Ectodermal cell (in vitro differentiated cells): Measurements from ENCODE around the gene CAMK4.
"Not testable (repeated sequence)": the region's sequence is repeated elsewhere in the genome, so short reads cannot be mapped to it uniquely, and the experiment has no call there.

ENCODE experiments used
- H3K27ac ChIP-seq: 2 replicates; pipeline ENCODE4 v1.7.0; 2013; ENCODE audit warnings: mild to moderate bottlenecking, low read depth, low read length; ENCODE audit not compliant: insufficient read depth, poor library complexity, severe bottlenecking
- H3K27me3 ChIP-seq: 2 replicates; pipeline ENCODE4 v1.7.0; 2013; ENCODE audit warnings: mild to moderate bottlenecking, low read length; ENCODE audit not compliant: insufficient read depth, control insufficient read depth, poor library complexity, severe bottlenecking
- H3K36me3 ChIP-seq: one replicate; pipeline ENCODE4 v1.7.0; 2013; ENCODE audit warnings: low read length; ENCODE audit not compliant: control insufficient read depth, insufficient read depth
- H3K4me1 ChIP-seq: one replicate; pipeline ENCODE4 v1.7.0; 2013; ENCODE audit warnings: low read length; ENCODE audit not compliant: control insufficient read depth, insufficient read depth
- H3K4me3 ChIP-seq: 2 replicates; pipeline ENCODE4 v1.7.0; 2013; ENCODE audit warnings: low read depth, low read length, control low read depth; ENCODE audit not compliant: insufficient read depth
- H3K9me3 ChIP-seq: 2 replicates; pipeline ENCODE4 v1.7.0; 2013; ENCODE audit warnings: mild to moderate bottlenecking, low read length, moderate library complexity; ENCODE audit not compliant: control insufficient read depth
- whole genome bisulfite sequencing, 2 experiments: methylation state at CpG; one replicate each; pipeline ENCODE4 v1.1.7; 2013; ENCODE audit warnings: missing lambda C conversion rate in 2 of 2; 5-methylcytosine and 5-hydroxymethylcytosine counted together

The CAMK4 gene

GRCh38 chr5:111409266-111409665 lies 185.1 kb downstream of the CAMK4 start:
- H3K4me3 ChIP-seq, H3K36me3 ChIP-seq, H3K9me3 ChIP-seq, H3K4me1 ChIP-seq, H3K27ac ChIP-seq, H3K27me3 ChIP-seq: not testable (repeated sequence)

GRCh38 chr5:111410067-111410466 lies 185.9 kb downstream of the CAMK4 start:
- H3K9me3 ChIP-seq, H3K36me3 ChIP-seq, H3K27me3 ChIP-seq, H3K4me3 ChIP-seq, H3K4me1 ChIP-seq, H3K27ac ChIP-seq: not testable (repeated sequence)
- 86 to 96% methylated on average over 3 of the region's 3 CpGs for WGBS, 2 experiments

GRCh38 chr5:111411301-111411700 lies 187.1 kb downstream of the CAMK4 start:
- Histone ChIP-seq H3K27ac (no peak overlapping the region), H3K4me1 (no peaks in the 10 kb centered on the region), H3K4me3 (no peak overlapping the region), H3K36me3 (no peaks in the 10 kb centered on the region), H3K27me3 (no peaks in the 10 kb centered on the region), H3K9me3 (no peaks in the 10 kb centered on the region)
- 81 to 93% methylated on average over 1 of the region's 1 CpG for WGBS, 2 experiments

GRCh38 chr5:111412593-111412992 lies 188.4 kb downstream of the CAMK4 start:
- Histone ChIP-seq H3K9me3 (no peaks in the 10 kb centered on the region), H3K27ac (no peak overlapping the region), H3K36me3 (no peaks in the 10 kb centered on the region), H3K4me1 (no peaks in the 10 kb centered on the region), H3K27me3 (no peaks in the 10 kb centered on the region), H3K4me3 (no peak overlapping the region)
- 93 to 94% methylated on average over 1 to 2 of the region's 2 CpGs for WGBS, 2 experiments

GRCh38 chr5:111415053-111415452 lies 190.9 kb downstream of the CAMK4 start:
- Histone ChIP-seq H3K36me3 (no peaks in the 10 kb centered on the region), H3K4me3 (no peak overlapping the region), H3K27me3 (no peaks in the 10 kb centered on the region), H3K27ac (no peak overlapping the region), H3K9me3 (no peaks in the 10 kb centered on the region), H3K4me1 (no peaks in the 10 kb centered on the region)
- 82 to 93% methylated on average over 3 of the region's 3 CpGs for WGBS, 2 experiments

GRCh38 chr5:111422245-111422644 lies 198.1 kb downstream of the CAMK4 start:
- Histone ChIP-seq H3K4me3 (no peak overlapping the region), H3K9me3 (no peaks in the 10 kb centered on the region), H3K4me1 (no peaks in the 10 kb centered on the region), H3K36me3 (no peaks in the 10 kb centered on the region), H3K27me3 (no peaks in the 10 kb centered on the region), H3K27ac (no peak overlapping the region)
- WGBS, 2 experiments, result 83 to 100% methylated on average over 1 to 2 of the region's 2 CpGs

GRCh38 chr5:111422747-111423720 lies 198.8 kb downstream of the CAMK4 start:
- Histone ChIP-seq H3K9me3 (no peaks in the 10 kb centered on the region), H3K4me1 (no peaks in the 10 kb centered on the region), H3K4me3 (no peak overlapping the region), H3K27me3 (no peaks in the 10 kb centered on the region), H3K36me3 (no peaks in the 10 kb centered on the region), H3K27ac (no peak overlapping the region)
- 87 to 96% methylated on average over 2 to 3 of the region's 4 CpGs for WGBS, 2 experiments

GRCh38 chr5:111425205-111425604 lies 201.0 kb downstream of the CAMK4 start:
- H3K4me3 ChIP-seq, result no peak overlapping the region
- no peaks in the 10 kb centered on the region for H3K27me3 ChIP-seq
- no peaks in the 10 kb centered on the region for H3K9me3 ChIP-seq
- no peak overlapping the region for H3K27ac ChIP-seq
- 96 to 97% methylated on average over 1 of the region's 1 CpG for WGBS, 2 experiments
- no peaks in the 10 kb centered on the region for H3K4me1 ChIP-seq
- no peaks in the 10 kb centered on the region for H3K36me3 ChIP-seq

GRCh38 chr5:111427762-111428161 lies 203.6 kb downstream of the CAMK4 start:
- Histone ChIP-seq H3K4me1 (no peaks in the 10 kb centered on the region), H3K4me3 (no peak overlapping the region), H3K27me3 (no peaks in the 10 kb centered on the region), H3K27ac (no peak overlapping the region), H3K36me3 (no peaks in the 10 kb centered on the region), H3K9me3 (no peaks in the 10 kb centered on the region)
- WGBS, 2 experiments, result 91 to 96% methylated on average over 5 of the region's 5 CpGs

- H3K9me3 ChIP-seq, result no peaks in the 10 kb centered on the region
- H3K4me3 ChIP-seq, result no peak overlapping the region
- no peak overlapping the region for H3K27ac ChIP-seq
- H3K4me1 ChIP-seq, result no peaks in the 10 kb centered on the region
- H3K36me3 ChIP-seq, result no peaks in the 10 kb centered on the region
- H3K27me3 ChIP-seq, result no peaks in the 10 kb centered on the region
Measured at GRCh38 chr5:111432883-111433536, 208.8 kb downstream of the CAMK4 start.
